Measurements from ENCODE around the gene ZNF284.
"Not testable (repeated sequence)": the region's sequence is repeated elsewhere in the genome, so short reads cannot be mapped to it uniquely, and the experiment has no call there.

The ZNF284 gene

DNA sequence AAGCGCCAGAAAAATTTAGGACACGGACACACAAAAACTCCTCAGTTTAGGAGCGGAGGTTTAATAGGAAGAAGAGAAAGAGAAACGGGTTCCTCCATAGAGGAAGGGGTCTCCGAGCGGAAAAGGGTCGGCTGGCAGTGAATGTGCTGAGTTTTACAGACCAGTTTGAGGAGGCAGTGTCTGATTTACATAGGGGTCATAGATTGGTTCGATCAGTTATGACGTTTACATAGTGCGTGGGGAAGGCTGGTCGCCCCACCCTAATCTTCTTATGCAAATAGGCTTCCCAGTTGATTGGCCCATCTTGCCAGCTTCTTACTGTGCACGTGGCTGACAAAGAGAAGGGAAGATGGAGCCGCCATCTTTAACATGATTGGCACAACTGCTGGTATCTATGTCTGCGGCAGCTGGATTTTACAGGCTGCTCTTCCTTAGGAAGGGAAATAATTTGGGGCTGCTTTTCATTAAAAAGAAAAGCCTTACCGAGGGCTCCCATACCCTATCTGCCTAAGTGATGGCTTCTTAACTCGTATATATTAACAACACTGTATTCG lies 40.0 kb downstream of the ZNF284 start:
- DNase-seq (ENCODE audit: low read depth) = no peak

DNA sequence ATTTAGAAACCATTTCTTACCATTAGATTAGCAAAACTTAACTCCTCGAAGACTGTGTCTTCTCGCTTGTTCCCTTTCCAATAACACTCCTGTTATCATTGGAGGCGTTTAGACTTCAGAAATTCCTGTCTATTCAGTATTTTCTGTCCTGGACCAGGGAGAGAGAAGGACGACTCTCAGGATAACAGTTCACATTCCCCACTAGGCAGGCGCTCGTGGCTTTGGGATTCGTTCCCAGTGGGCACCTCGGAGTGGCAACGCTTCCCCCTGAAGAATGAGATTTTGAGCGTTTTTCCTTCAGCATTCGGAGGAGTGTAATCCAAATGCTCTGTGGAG lies 40.8 kb downstream of the ZNF284 start:
- DNase-seq (ENCODE audit: low read depth) = no peak

DNA sequence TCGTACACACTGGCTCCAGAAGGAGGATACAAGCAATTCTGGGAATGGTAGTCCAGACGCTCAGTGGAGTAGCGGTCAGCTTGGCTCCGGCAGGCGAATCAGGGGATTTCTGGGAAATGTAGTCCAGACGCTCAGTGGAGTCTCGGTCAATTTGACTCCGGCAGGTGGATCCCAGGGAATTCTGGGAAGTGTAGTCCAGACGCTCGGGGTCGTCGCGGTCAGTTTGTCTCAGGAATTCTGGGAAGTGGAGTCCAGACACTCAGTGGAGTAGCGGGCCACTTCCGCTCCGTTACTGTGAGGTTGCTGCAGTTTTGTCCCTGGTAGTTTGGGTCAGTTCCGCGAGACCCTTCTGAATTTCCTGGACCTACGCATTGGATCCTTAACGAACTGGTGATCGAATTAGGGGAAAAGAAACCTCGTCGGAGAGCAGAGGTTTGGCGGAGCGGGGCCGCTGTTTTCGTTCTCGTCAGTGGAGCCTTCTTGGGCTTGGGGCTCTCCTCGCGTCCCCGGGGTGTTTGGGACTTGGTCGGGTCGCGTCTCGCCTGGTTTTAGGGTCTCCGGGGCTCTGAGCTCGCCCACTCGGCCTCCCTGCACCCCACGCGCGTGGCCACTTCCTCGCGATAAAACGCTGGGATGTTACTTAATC lies 41.3 kb downstream of the ZNF284 start, which contains the start of gene ZNF225:
Gene ZNF225 (plus strand): TSS at position 262 of the 646 bp plus-strand sequence. CDS start 2,429 bp downstream, outside the sequence.
- peak; percentile 71 for DNase-seq (ENCODE audit: low read depth)

DNA sequence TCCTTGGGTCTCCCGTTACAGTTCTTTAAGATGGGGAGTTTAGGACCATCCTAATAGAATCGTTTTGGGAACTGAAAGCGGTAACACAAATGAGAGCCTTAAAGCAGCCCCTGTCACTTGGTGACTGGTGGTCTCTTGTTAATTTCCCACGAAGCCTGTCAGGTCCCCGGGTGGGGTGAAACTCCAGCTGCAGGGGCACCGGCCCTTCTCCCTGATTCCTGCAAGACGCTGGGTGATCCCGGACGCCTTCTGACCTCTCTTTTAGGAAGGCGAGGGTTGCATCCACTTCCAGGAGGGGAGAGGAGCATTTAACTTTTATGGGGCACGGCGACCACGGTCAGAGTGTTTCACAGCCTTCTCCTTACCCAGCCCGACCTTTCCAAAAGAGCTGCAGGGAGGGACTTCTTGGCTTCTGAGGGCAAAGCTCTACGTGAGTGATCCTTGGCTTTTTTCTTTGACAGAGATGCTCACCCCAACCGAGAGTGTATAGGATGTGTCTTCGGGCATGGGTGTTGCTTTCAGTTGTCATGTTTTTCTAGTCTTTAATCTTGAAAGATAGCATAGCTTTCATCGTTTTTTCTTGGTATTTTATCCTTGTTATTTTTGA lies 41.9 kb downstream of the ZNF284 start:
- DNase-seq (ENCODE audit: low read depth) = no peak

DNA sequence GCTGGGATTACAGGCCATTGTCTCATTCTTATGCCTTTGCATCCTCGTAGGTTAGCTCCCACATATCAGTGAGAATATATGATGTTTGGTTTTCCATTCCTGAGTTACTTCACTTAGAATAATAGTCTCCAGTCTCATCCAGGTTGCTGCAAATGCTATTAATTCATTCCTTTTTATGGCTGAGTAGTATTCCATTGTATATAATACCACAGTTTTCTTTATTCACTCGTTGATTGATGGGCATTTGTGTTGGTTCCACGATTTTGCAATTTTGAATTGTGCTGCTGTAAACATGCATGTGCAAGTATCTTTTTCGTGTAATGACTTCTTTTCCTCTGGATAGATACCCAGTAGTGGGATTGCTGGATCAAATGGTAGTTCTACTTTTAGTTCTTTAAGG lies 49.2 kb downstream of the ZNF284 start:
- not testable (repeated sequence) for DNase-seq (ENCODE audit: low read depth)

DNA sequence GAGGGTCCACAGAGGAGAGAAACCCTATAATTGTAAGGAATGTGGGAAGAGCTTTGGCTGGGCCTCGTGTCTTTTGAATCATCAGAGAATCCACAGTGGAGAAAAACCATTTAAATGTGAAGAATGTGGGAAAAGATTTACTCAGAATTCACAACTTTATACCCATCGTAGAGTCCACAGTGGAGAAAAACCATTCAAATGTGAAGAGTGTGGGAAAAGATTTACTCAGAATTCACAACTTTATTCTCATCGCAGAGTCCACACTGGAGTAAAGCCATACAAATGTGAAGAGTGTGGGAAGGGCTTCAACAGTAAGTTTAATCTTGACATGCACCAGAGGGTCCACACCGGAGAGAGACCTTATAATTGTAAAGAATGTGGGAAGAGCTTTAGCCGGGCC lies 60.0 kb downstream of the ZNF284 start:
- DNase-seq (ENCODE audit: low read depth) = no peak

All from stimulated activated CD8-positive, alpha-beta memory T cell treated with anti-CD3 and anti-CD28 coated beads, Interleukin-12 subunit alpha, Interleukin-12 subunit beta, amount 100 ng/mL, for 1 hour (primary cell).